ENCODE results near the gene CAP2.

The CAP2 gene

DNA sequence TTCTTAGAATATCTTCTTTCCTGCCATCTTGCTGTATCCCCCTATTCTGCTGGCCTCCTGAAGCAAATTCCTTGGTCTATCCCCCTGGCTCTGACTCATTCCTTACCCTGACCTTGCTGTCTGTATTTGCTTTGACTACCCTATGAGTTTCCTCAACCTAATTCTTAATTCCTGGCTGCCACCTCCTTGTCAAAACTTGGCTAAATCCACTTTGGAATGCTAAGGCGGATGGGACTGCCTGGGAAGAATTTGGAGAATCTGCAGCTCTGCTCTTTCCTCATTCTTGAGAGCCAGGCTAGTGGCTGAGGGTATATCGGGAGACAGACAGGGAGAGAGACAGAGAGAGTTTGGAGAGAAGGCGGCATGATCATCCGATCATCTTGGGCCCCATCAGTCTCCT lies 24.4 kb downstream of the CAP2 start:
- Histone ChIP-seq H3K4me2 (no peak overlapping the region), H3K27me3 (ENCODE audit: insufficient read depth, low read depth) (no peaks in the 10 kb centered on the region), H4K20me1 (ENCODE audit: insufficient read depth) (no peaks in the 10 kb centered on the region), H3K4me1 (ENCODE audit: low read depth, poor library complexity, severe bottlenecking) (no peaks in the 10 kb centered on the region), H3K27ac (no peak overlapping the region), H3K9ac (no peak overlapping the region), H3K4me3 (IDR thresholded peaks at IDR 0.05; ENCODE audit: insufficient read depth, low read depth, low read length) (no peak overlapping the region), H3K36me3 (ENCODE audit: insufficient read depth) (no peaks in the 10 kb centered on the region), H2AFZ (ENCODE audit: low read depth) (no peak overlapping the region), H3K79me2 (ENCODE audit: insufficient read depth, low read depth) (no peaks in the 10 kb centered on the region)
- TF ChIP-seq, protein P1, sequence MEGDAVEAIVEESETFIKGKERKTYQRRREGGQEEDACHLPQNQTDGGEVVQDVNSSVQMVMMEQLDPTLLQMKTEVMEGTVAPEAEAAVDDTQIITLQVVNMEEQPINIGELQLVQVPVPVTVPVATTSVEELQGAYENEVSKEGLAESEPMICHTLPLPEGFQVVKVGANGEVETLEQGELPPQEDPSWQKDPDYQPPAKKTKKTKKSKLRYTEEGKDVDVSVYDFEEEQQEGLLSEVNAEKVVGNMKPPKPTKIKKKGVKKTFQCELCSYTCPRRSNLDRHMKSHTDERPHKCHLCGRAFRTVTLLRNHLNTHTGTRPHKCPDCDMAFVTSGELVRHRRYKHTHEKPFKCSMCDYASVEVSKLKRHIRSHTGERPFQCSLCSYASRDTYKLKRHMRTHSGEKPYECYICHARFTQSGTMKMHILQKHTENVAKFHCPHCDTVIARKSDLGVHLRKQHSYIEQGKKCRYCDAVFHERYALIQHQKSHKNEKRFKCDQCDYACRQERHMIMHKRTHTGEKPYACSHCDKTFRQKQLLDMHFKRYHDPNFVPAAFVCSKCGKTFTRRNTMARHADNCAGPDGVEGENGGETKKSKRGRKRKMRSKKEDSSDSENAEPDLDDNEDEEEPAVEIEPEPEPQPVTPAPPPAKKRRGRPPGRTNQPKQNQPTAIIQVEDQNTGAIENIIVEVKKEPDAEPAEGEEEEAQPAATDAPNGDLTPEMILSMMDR (conservative IDR thresholded peaks at IDR 0.05; ENCODE audit: low read depth, low read length): no peak

GRCh38 chr6:17418281-17419188 lies 25.1 kb downstream of the CAP2 start:
- TF ChIP-seq, protein P1 (conservative IDR thresholded peaks at IDR 0.05; ENCODE audit: low read depth, low read length): no peak
- Histone ChIP-seq H3K36me3 (ENCODE audit: insufficient read depth) (no peaks in the 10 kb centered on the region), H2AFZ (ENCODE audit: low read depth) (no peak overlapping the region), H3K4me2 (no peak overlapping the region), H3K27me3 (ENCODE audit: insufficient read depth, low read depth) (no peaks in the 10 kb centered on the region), H3K9ac (no peak overlapping the region), H3K4me3 (IDR thresholded peaks at IDR 0.05; ENCODE audit: insufficient read depth, low read depth, low read length) (no peak overlapping the region), H3K4me1 (ENCODE audit: low read depth, poor library complexity, severe bottlenecking) (no peaks in the 10 kb centered on the region), H4K20me1 (ENCODE audit: insufficient read depth) (no peaks in the 10 kb centered on the region), H3K27ac (no peak overlapping the region), H3K79me2 (ENCODE audit: insufficient read depth, low read depth) (no peaks in the 10 kb centered on the region)

- Histone ChIP-seq H3K27ac (no peak overlapping the region), H3K79me2 (ENCODE audit: insufficient read depth, low read depth) (no peaks in the 10 kb centered on the region), H3K4me1 (ENCODE audit: low read depth, poor library complexity, severe bottlenecking) (no peaks in the 10 kb centered on the region), H3K36me3 (ENCODE audit: insufficient read depth) (no peaks in the 10 kb centered on the region), H3K4me2 (no peak overlapping the region), H3K27me3 (ENCODE audit: insufficient read depth, low read depth) (no peaks in the 10 kb centered on the region), H4K20me1 (ENCODE audit: insufficient read depth) (no peaks in the 10 kb centered on the region), H2AFZ (ENCODE audit: low read depth) (no peak overlapping the region), H3K9ac (no peak overlapping the region), H3K4me3 (IDR thresholded peaks at IDR 0.05; ENCODE audit: insufficient read depth, low read depth, low read length) (no peak overlapping the region)
- TF ChIP-seq, protein P1 (conservative IDR thresholded peaks at IDR 0.05; ENCODE audit: low read depth, low read length): no peak
These were observed 25.8 kb downstream of the CAP2 start for GRCh38 chr6:17419189-17419575.

GRCh38 chr6:17420368-17420767 lies 27.0 kb downstream of the CAP2 start:
- Histone ChIP-seq H3K4me1 (ENCODE audit: low read depth, poor library complexity, severe bottlenecking) (no peaks in the 10 kb centered on the region), H3K79me2 (ENCODE audit: insufficient read depth, low read depth) (no peaks in the 10 kb centered on the region), H4K20me1 (ENCODE audit: insufficient read depth) (no peaks in the 10 kb centered on the region), H3K36me3 (ENCODE audit: insufficient read depth) (no peaks in the 10 kb centered on the region), H3K27me3 (ENCODE audit: insufficient read depth, low read depth) (no peaks in the 10 kb centered on the region), H3K4me3 (IDR thresholded peaks at IDR 0.05; ENCODE audit: insufficient read depth, low read depth, low read length) (no peak overlapping the region), H2AFZ (ENCODE audit: low read depth) (no peak overlapping the region), H3K27ac (no peak overlapping the region), H3K4me2 (no peak overlapping the region), H3K9ac (no peak overlapping the region)
- TF ChIP-seq, protein P1 (conservative IDR thresholded peaks at IDR 0.05; ENCODE audit: low read depth, low read length): no peak
